ENCODE measurements around the gene PTOV1. TPM values are rescaled to one million over a fixed set of nuclear protein-coding genes. Genes with fewer than 3 reads are reported as not detected.

Gene PTOV1
- total and polyA plus RNA-seq, 2 of the 8 experiments (the other 6 are each of a cell fraction or from before 2014, with no cell fraction given) = 147 to 251 TPM

GRCh38 chr19:49811328-49811727, 39.6 kb upstream of the PTOV1 start (continued):
- TF ChIP-seq CHD7 (IDR thresholded peaks at IDR 0.05; ENCODE audit: insufficient replicate concordance, low read length) = no peak

All from H1 (cell line).